H1 (cell line): ENCODE results near the gene ZSCAN12. TPM values are rescaled to one million over a fixed set of nuclear protein-coding genes. Genes with fewer than 3 reads are reported as not detected.

Experiments
- ASH2L ChIP-seq: fragments of 200-600, 300-600 bp; sonication (generic); IDR thresholded peaks from one replicate; pipeline ENCODE4 v1.7.1; 2017; ENCODE audit warnings: low read length
- BACH1 ChIP-seq: IDR thresholded peaks from 2 replicates; pipeline ENCODE4 v1.6.1; 2012; ENCODE audit warnings: low read length, improper control_type of control experiment
- CEBPB ChIP-seq: IDR thresholded peaks from 2 replicates; pipeline ENCODE4 v1.6.1; 2012; ENCODE audit warnings: low read depth, low read length
- CREB1 ChIP-seq: IDR thresholded peaks from 2 replicates; pipeline ENCODE4 v1.6.1; 2012; ENCODE audit warnings: inconsistent platforms
- EZH2 ChIP-seq: fragments of 200-600 bp; sonication (generic); IDR thresholded peaks from 2 replicates; pipeline ENCODE4 v1.7.1; 2012; ENCODE audit warnings: low read depth, mild to moderate bottlenecking, moderate library complexity, low read length, inconsistent platforms; ENCODE audit not compliant: severe bottlenecking
- FOSL1 ChIP-seq: IDR thresholded peaks from 2 replicates; pipeline ENCODE4 v1.6.1; 2011; ENCODE audit warnings: mild to moderate bottlenecking, low read depth, low read length, moderate library complexity; ENCODE audit not compliant: insufficient read depth
- KDM1A ChIP-seq: fragments of 200-600, 300-600 bp; sonication (generic); IDR thresholded peaks from 2 replicates; pipeline ENCODE4 v1.7.1; 2016; ENCODE audit warnings: mild to moderate bottlenecking, low read length, borderline replicate concordance
- MAFK ChIP-seq: IDR thresholded peaks from 2 replicates; pipeline ENCODE4 v1.6.1; 2012; ENCODE audit warnings: low read depth, mild to moderate bottlenecking, improper control_type of control experiment, low read length
- NRF1 ChIP-seq: IDR thresholded peaks from 2 replicates; pipeline ENCODE4 v1.6.1; 2011; ENCODE audit warnings: mild to moderate bottlenecking, low read depth, low read length, improper control_type of control experiment
- PHF8 ChIP-seq: fragments of 200-600 bp; sonication (generic); conservative IDR thresholded peaks from 2 replicates; pipeline ENCODE4 v1.7.1; 2012; ENCODE audit warnings: low read depth, mild to moderate bottlenecking, inconsistent platforms, low read length, moderate library complexity
- RAD21 ChIP-seq, 2 experiments: IDR thresholded peaks in 1 of 2; conservative IDR thresholded peaks in 1 of 2; 2 replicates each; pipeline ENCODE4 v1.6.1; 2011; ENCODE audit warnings: low read depth in 2 of 2, low read length in 2 of 2, improper control_type of control experiment in 1 of 2, inconsistent platforms in 1 of 2, mild to moderate bottlenecking in 1 of 2, moderate library complexity in 1 of 2
- RBBP5 ChIP-seq: IDR thresholded peaks from 2 replicates; pipeline ENCODE4 v1.7.1; 2012; ENCODE audit warnings: low read depth, mild to moderate bottlenecking, inconsistent platforms, low read length, moderate library complexity, borderline replicate concordance
- RFX5 ChIP-seq: IDR thresholded peaks from 2 replicates; pipeline ENCODE4 v1.6.1; 2011; ENCODE audit warnings: low read depth, low read length, improper control_type of control experiment, borderline replicate concordance
- RXRA ChIP-seq: IDR thresholded peaks from 2 replicates; pipeline ENCODE4 v1.6.1; 2011; ENCODE audit warnings: low read depth, mild to moderate bottlenecking, low read length, moderate library complexity; ENCODE audit not compliant: insufficient read depth
- SAP30 ChIP-seq: fragments of 300-600 bp; sonication (generic); IDR thresholded peaks from 2 replicates; pipeline ENCODE4 v1.7.1; 2012; ENCODE audit warnings: low read length, moderate library complexity, mild to moderate bottlenecking, inconsistent platforms; ENCODE audit not compliant: insufficient read depth, insufficient replicate concordance
- SIN3A ChIP-seq, 2 experiments: IDR thresholded peaks in 1 of 2; conservative IDR thresholded peaks in 1 of 2; 2 replicates each; pipeline ENCODE4 v1.6.1; 2011 to 2012; ENCODE audit warnings: low read length in 2 of 2, improper control_type of control experiment in 1 of 2, low read depth in 1 of 2, mild to moderate bottlenecking in 1 of 2
- SP1 ChIP-seq: IDR thresholded peaks from 2 replicates; pipeline ENCODE4 v1.6.1; 2011; ENCODE audit warnings: low read depth, low read length
- SRF ChIP-seq: IDR thresholded peaks from 2 replicates; pipeline ENCODE4 v1.6.1; 2011; ENCODE audit warnings: mild to moderate bottlenecking, low read depth, low read length, moderate library complexity
- SUZ12 ChIP-seq: fragments of 200-600 bp; sonication (generic); IDR thresholded peaks from 2 replicates; pipeline ENCODE4 v1.6.1; 2012; ENCODE audit warnings: mild to moderate bottlenecking, inconsistent platforms, low read length, moderate library complexity, mixed read lengths
- TAF1 ChIP-seq: IDR thresholded peaks from 2 replicates; pipeline ENCODE4 v1.6.1; 2011; ENCODE audit warnings: mild to moderate bottlenecking, low read depth, low read length
- TBP ChIP-seq: IDR thresholded peaks from 2 replicates; pipeline ENCODE4 v1.6.1; 2011; ENCODE audit warnings: low read depth, low read length, improper control_type of control experiment
- TEAD4 ChIP-seq: IDR thresholded peaks from 2 replicates; pipeline ENCODE4 v1.6.1; 2012; ENCODE audit warnings: low read depth, low read length, inconsistent platforms, mixed read lengths
- polyA plus RNA-seq, 7 experiments: library from polyadenylated mRNA; depleted of rRNA in 3 of 7; stranded (reverse) in 5 of 7; unstranded in 2 of 7; fragments of >200 nt in 5 of 7; fragments of 200-250 nt in 2 of 7; gene quantifications; 1 replicate in 5 of 7; 2 replicates in 1 of 7; 4 replicates in 1 of 7; pipeline versions ENCODE4 v1.2.1 to v1.2.3, GENCODE V29; 2011 to 2013; ENCODE audit warnings: missing spikeins in 2 of 7, mixed read lengths in 2 of 7
- total RNA-seq: library from RNA; stranded (reverse); fragmentation: NEBNext Ultra II Directional; extraction: Animal tissue kit (Norgen Biotek cat#: 25700); gene quantifications from 2 replicates; pipeline ENCODE4 v1.2.1, GENCODE V29; 2021
- TF ChIP-seq, protein P1 (sequence below): IDR thresholded peaks from 2 replicates; pipeline ENCODE4 v1.6.1; 2011; ENCODE audit warnings: low read length, improper control_type of control experiment

The ZSCAN12 gene
- total and polyA plus RNA-seq, 2 of the 8 experiments (the other 6 are each of a cell fraction or from before 2014, with no cell fraction given) = 2.2 to 9.6 TPM

DNA sequence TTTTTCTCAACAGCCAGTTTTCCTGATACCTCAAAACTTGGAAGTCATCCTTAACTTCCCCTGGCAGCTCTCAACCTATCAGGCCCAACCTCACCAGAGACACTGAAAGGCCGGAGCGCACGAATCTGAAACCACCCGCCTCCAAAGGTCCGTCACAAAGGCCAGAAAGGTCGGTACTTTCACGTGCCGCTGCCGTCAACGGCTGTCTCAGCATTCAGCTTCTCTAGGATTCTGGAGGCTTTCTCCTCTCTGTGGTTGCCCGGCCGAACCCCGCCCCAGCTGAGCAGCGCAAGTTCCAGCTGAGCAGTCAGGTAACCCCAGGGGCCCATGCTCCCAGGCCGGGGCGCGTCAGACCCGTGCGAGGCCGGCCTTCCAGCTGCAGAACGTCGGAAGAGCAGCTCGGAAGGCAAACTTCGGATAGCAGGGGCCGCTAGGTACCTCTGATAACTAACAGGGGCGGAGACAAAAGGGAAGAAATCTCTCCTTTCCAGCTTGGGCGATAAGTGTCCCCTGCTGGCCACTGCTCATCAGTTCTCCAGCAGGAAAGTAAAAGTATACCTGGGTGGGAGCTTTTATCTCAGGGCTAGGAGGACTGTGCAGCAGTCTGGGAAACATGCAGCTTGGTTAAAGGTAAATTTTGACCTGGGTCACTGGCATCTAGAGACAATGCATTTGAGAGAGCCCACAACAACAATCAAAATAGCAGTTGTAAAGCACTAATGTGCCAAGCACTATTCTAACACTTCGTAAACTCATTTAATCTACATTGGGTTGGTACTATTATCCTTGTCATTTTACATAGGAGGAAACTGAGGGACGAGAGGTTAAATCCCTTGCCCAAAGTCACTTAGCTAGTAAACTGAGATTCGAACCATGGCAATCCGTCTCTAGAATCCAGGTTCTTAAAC is 16.1 kb downstream of the ZSCAN12 start (continued):
- no peak for TF ChIP-seq CEBPB
- TF ChIP-seq TAF1 = peak; percentile 94
- TF ChIP-seq MAFK = no peak
- peak; percentile 71 for TF ChIP-seq RBBP5
- TF ChIP-seq FOSL1 = no peak
- TF ChIP-seq SP1 = peak; percentile 71; the same call in 1 of the 2 replicates
- TF ChIP-seq SIN3A (conservative IDR thresholded peaks at IDR 0.05 in 1 of 2, IDR thresholded peaks at IDR 0.05 in 1 of 2; ENCODE audit: low read depth in 1 of 2, low read length in 2 of 2) = peak; percentile 94 to 96
- TF ChIP-seq SRF = no peak
- TF ChIP-seq RAD21 (IDR thresholded peaks at IDR 0.05 in 1 of 2, conservative IDR thresholded peaks at IDR 0.05 in 1 of 2; ENCODE audit: low read depth in 2 of 2, low read length in 2 of 2) = peak; percentile 53; a peak in 3 of 4 replicates
- no peak for TF ChIP-seq TEAD4
- TF ChIP-seq SAP30 = no peak
- TF ChIP-seq RFX5 = no peak
- TF ChIP-seq NRF1 = no peak
- 0 out of 2 replicates have a peak, but pooled peaks have one; percentile 27 for TF ChIP-seq PHF8
- no peak for TF ChIP-seq EZH2
- TF ChIP-seq, protein P1, sequence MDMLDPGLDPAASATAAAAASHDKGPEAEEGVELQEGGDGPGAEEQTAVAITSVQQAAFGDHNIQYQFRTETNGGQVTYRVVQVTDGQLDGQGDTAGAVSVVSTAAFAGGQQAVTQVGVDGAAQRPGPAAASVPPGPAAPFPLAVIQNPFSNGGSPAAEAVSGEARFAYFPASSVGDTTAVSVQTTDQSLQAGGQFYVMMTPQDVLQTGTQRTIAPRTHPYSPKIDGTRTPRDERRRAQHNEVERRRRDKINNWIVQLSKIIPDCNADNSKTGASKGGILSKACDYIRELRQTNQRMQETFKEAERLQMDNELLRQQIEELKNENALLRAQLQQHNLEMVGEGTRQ = no peak; the same call in 1 of the 2 replicates
- no peak for TF ChIP-seq KDM1A
- no peak for TF ChIP-seq BACH1
- TF ChIP-seq TBP = peak; percentile 87
- TF ChIP-seq RXRA = peak; percentile 68; the same call in 1 of the 2 replicates
- TF ChIP-seq SUZ12 = no peak
- peak; percentile 83 for TF ChIP-seq ASH2L
- peak; percentile 85 for TF ChIP-seq CREB1
